Bronchial epithelial cell (primary cell): ENCODE data around the gene ANXA6. TPM values are rescaled to one million over a fixed set of nuclear protein-coding genes. Genes with fewer than 3 reads are reported as not detected.

ENCODE experiments used
- DNase-seq: peaks from one replicate; pipeline ENCODE4 v3.0.0-alpha.2; 2010; ENCODE audit warnings: low read depth
- FAIRE-seq: peaks from 2 replicates; lab custom pipeline; 2011; peaks lifted over from hg19 to GRCh38; lab: Jason Lieb, UNC
- H3K27me3 ChIP-seq: 2 replicates; pipeline ENCODE4 v1.5.1; 2011; ENCODE audit warnings: low read length; ENCODE audit not compliant: control insufficient read depth, insufficient read depth
- H3K36me3 ChIP-seq: 2 replicates; pipeline ENCODE4 v1.5.1; 2011; ENCODE audit warnings: low read length; ENCODE audit not compliant: control insufficient read depth, insufficient read depth
- H3K4me3 ChIP-seq: 2 replicates; pipeline ENCODE4 v1.5.1; 2011; ENCODE audit warnings: mild to moderate bottlenecking, low read depth, low read length, control low read depth
- CTCF ChIP-seq: IDR thresholded peaks from 2 replicates; pipeline ENCODE4 v1.5.1; 2011; ENCODE audit warnings: mild to moderate bottlenecking, moderate library complexity, low read length, control low read depth, inconsistent platforms; ENCODE audit not compliant: insufficient read depth, severe bottlenecking
- total RNA-seq: library from RNA; depleted of rRNA; stranded (reverse); fragments of >200 nt; gene quantifications from 2 replicates; pipeline ENCODE4 v1.2.1, GENCODE V29; 2014

The ANXA6 gene
- total RNA-seq, 1 donor from 2014 or later = 11.3 TPM

GRCh38 chr5:151101746-151102145 lies 55.8 kb downstream of the ANXA6 start:
- no peak for TF ChIP-seq CTCF
- Histone ChIP-seq H3K36me3 (no peaks in the 10 kb centered on the region), H3K27me3 (no peaks in the 10 kb centered on the region), H3K4me3 (no peak overlapping the region)
- FAIRE-seq = no peak
- DNase-seq = no peak

DNA sequence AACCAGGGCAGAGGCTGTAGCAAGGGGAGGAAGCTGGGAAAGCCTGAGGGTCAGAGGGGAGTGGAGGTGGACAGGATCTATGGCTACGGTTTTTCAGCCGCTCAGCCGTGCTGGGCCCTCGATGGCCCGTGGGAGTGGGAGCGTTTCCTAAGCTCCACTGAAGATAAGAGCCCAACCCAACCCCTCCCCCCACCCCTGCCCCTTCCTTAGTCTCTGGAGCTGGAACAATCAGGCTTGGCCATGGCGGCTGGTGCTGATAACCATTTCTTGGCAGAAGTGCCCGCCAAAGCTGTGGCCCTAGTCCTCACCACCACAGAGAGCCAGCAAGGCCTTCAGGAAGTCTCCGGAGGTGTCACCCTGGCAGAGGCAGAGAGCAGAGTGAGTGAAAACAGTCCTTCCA lies 56.4 kb downstream of the ANXA6 start:
- no peaks in the 10 kb centered on the region for H3K36me3 ChIP-seq
- no peaks in the 10 kb centered on the region for H3K27me3 ChIP-seq
- H3K4me3 ChIP-seq = no peak overlapping the region
- TF ChIP-seq CTCF = no peak
- no peak for DNase-seq
- FAIRE-seq = no peak

- FAIRE-seq = no peak
- DNase-seq = no peak
- no peak for TF ChIP-seq CTCF
- H3K36me3 ChIP-seq = no peaks in the 10 kb centered on the region
- no peaks in the 10 kb centered on the region for H3K27me3 ChIP-seq
- H3K4me3 ChIP-seq = no peak overlapping the region
These were observed 56.9 kb downstream of the ANXA6 start for GRCh38 chr5:151100681-151101080.

GRCh38 chr5:151098768-151099121 lies 58.8 kb downstream of the ANXA6 start:
- no peak for FAIRE-seq
- TF ChIP-seq CTCF = no peak
- H3K27me3 ChIP-seq = no peaks in the 10 kb centered on the region
- no peaks in the 10 kb centered on the region for H3K36me3 ChIP-seq
- no peak overlapping the region for H3K4me3 ChIP-seq
- no peak for DNase-seq

DNA sequence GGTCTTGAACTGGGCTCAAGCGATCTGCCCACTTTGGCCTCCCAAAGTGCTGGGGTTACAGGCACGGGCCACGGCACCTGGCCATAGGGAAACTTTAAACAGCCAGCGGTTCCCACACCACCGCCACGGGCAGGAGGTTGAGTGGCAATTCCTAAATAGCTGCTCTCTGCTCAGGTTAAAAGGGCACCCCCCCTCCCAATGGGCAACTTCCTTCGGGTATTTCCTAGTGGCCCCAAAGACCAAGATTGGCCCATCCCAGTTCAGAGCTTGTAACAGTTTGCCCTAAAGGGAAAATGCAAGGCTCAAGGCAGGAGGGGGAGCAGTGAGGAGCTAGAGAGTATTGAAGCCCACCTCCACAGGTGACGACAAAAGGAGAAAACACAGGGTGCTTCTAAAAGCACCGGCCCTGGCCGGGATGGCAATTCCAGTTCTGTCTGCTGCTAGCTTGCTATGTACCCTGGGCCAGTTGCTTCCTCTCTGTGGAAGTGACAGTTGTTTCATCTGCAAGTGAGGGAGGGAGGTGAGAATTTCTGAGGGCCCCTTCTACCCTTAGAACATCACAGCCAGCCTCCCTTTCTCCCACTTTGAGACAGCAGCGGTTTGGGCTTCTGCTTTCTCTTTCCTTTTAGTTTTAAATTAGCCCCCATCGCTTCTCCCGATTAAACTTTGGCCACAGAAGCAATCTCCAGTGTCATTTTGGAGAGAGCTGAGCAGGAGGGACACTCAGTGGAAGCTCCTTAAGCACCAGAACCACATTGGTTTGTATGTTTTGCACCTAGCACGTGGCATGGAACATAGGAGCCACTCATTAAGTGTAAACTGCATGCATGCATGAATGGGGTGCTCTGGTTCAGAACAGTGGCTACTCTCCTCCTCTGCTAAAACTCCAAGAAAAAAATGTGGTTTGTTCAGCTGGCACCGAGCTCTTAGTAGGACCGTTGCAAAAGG lies 59.5 kb downstream of the ANXA6 start:
- no peak for FAIRE-seq

More for the DNA sequence above, 59.5 kb downstream of the ANXA6 start:
- no peak for TF ChIP-seq CTCF
- Histone ChIP-seq H3K27me3 (no peaks in the 10 kb centered on the region), H3K36me3 (no peaks in the 10 kb centered on the region), H3K4me3 (no peak overlapping the region)
- no peak for DNase-seq
